Measurements from ENCODE around the gene NDUFA7.
"Not testable (repeated sequence)": the region's sequence is repeated elsewhere in the genome, so short reads cannot be mapped to it uniquely, and the experiment has no call there.

Gene NDUFA7

GRCh38 chr19:8318835-8319234 is 2.3 kb downstream of the NDUFA7 start:
- DNase-seq, result not testable (repeated sequence)

- no peak for DNase-seq
Measured at GRCh38 chr19:8316351-8317125, 4.6 kb downstream of the NDUFA7 start.

- DNase-seq, result not testable (repeated sequence)
Measured at GRCh38 chr19:8314981-8315640, 6.1 kb downstream of the NDUFA7 start.

- DNase-seq, result no peak
Measured at GRCh38 chr19:8311461-8312260, 9.5 kb downstream of the NDUFA7 start.

GRCh38 chr19:8310342-8311055 is 10.7 kb downstream of the NDUFA7 start:
- DNase-seq, result no peak

- DNase-seq, result no peak
Measured at GRCh38 chr19:8308891-8309291, 12.3 kb downstream of the NDUFA7 start.

- DNase-seq, result peak; percentile 83
Measured at GRCh38 chr19:8307965-8308866, 13.0 kb downstream of the NDUFA7 start, which contains the start of gene CD320. Gene CD320, minus strand, starts transcription at chr19:8308358. Its CDS starts 68 bp downstream, at chr19:8308290.

GRCh38 chr19:8307400-8307964 is 13.7 kb downstream of the NDUFA7 start:
- no peak for DNase-seq

- DNase-seq, result no peak
Measured at GRCh38 chr19:8306235-8307054, 14.7 kb downstream of the NDUFA7 start.

- DNase-seq, result no peak
Measured at GRCh38 chr19:8305798-8306197, 15.4 kb downstream of the NDUFA7 start.

- DNase-seq, result no peak
Measured at GRCh38 chr19:8304841-8305621, 16.1 kb downstream of the NDUFA7 start.

- DNase-seq, result no peak
Measured at GRCh38 chr19:8302734-8303133, 18.4 kb downstream of the NDUFA7 start.

- no peak for DNase-seq
Measured at GRCh38 chr19:8302357-8302691, 18.9 kb downstream of the NDUFA7 start.

- not testable (repeated sequence) for DNase-seq
Measured at GRCh38 chr19:8291337-8291736, 29.8 kb downstream of the NDUFA7 start.

GRCh38 chr19:8276508-8276907 is 44.7 kb downstream of the NDUFA7 start:
- DNase-seq, result not testable (repeated sequence)

GRCh38 chr19:8269724-8270123 is 51.5 kb downstream of the NDUFA7 start:
- DNase-seq, result no peak

GRCh38 chr19:8265872-8266271 is 55.3 kb downstream of the NDUFA7 start:
- no peak for DNase-seq

- not testable (repeated sequence) for DNase-seq
Measured at GRCh38 chr19:8264248-8264647, 56.9 kb downstream of the NDUFA7 start.

GRCh38 chr19:8262431-8262830 is 58.7 kb downstream of the NDUFA7 start:
- DNase-seq, result no peak

GRCh38 chr19:8261881-8262280 is 59.3 kb downstream of the NDUFA7 start:
- DNase-seq, result no peak
